DMS114 treated with DMSO at 0.1 percent for 48 hours (cell line): Measurements from ENCODE around the gene JMJD6.

Experiments used
- DNase-seq: peaks from one replicate; lab custom pipeline; 2025; ENCODE audit not compliant: unreplicated experiment; lab: John Stamatoyannopoulos, UW

Gene JMJD6

GRCh38 chr17:76683011-76683755, 43.2 kb downstream of the JMJD6 start:
- DNase-seq: no peak

GRCh38 chr17:76682296-76682695, 44.1 kb downstream of the JMJD6 start:
- no peak for DNase-seq

GRCh38 chr17:76681222-76682137, 44.9 kb downstream of the JMJD6 start:
- peak; percentile 33 for DNase-seq

- DNase-seq: no peak
Measured at GRCh38 chr17:76679239-76679638, 47.2 kb downstream of the JMJD6 start.

GRCh38 chr17:76678330-76678729, 48.1 kb downstream of the JMJD6 start:
- DNase-seq: no peak

GRCh38 chr17:76677406-76677805, 49.0 kb downstream of the JMJD6 start:
- no peak for DNase-seq

- no peak for DNase-seq
Measured at GRCh38 chr17:76676629-76677028, 49.8 kb downstream of the JMJD6 start.

GRCh38 chr17:76675648-76676047, 50.8 kb downstream of the JMJD6 start:
- DNase-seq: no peak

GRCh38 chr17:76674600-76674999, 51.8 kb downstream of the JMJD6 start:
- no peak for DNase-seq

- DNase-seq: no peak
Measured at GRCh38 chr17:76673729-76674128, 52.7 kb downstream of the JMJD6 start.

- no peak for DNase-seq
Measured at GRCh38 chr17:76672892-76673291, 53.5 kb downstream of the JMJD6 start.

GRCh38 chr17:76672270-76672851, 54.0 kb downstream of the JMJD6 start:
- no peak for DNase-seq

GRCh38 chr17:76671912-76672262, 54.5 kb downstream of the JMJD6 start:
- no peak for DNase-seq

GRCh38 chr17:76671123-76671911, 55.1 kb downstream of the JMJD6 start:
- peak; percentile 97 for DNase-seq

GRCh38 chr17:76670718-76671122, 55.7 kb downstream of the JMJD6 start:
- no peak for DNase-seq

GRCh38 chr17:76670020-76670717, 56.2 kb downstream of the JMJD6 start:
- no peak for DNase-seq
